ENCODE data around the gene TTC1. TPM values are rescaled to one million over a fixed set of nuclear protein-coding genes. Genes with fewer than 3 reads are reported as not detected.

The TTC1 gene
- polyA plus RNA-seq, 1 experiment: 23.2 TPM

- TF ChIP-seq CTCF (IDR thresholded peaks at IDR 0.05; ENCODE audit: insufficient read depth, low read depth, low read length): peak; percentile 69
- H3K4me3 ChIP-seq (ENCODE audit: low read depth, low read length): no peak overlapping the region
- POLR2A ChIA-PET: interaction anchor here (0.5 kb wide), 1 partner anchor 377 kb away, joined by 4 read pairs; no protein-coding TSS in a partner anchor
Measured at GRCh38 chr5:160021831-160022446, 13.0 kb downstream of the TTC1 start.

DNA sequence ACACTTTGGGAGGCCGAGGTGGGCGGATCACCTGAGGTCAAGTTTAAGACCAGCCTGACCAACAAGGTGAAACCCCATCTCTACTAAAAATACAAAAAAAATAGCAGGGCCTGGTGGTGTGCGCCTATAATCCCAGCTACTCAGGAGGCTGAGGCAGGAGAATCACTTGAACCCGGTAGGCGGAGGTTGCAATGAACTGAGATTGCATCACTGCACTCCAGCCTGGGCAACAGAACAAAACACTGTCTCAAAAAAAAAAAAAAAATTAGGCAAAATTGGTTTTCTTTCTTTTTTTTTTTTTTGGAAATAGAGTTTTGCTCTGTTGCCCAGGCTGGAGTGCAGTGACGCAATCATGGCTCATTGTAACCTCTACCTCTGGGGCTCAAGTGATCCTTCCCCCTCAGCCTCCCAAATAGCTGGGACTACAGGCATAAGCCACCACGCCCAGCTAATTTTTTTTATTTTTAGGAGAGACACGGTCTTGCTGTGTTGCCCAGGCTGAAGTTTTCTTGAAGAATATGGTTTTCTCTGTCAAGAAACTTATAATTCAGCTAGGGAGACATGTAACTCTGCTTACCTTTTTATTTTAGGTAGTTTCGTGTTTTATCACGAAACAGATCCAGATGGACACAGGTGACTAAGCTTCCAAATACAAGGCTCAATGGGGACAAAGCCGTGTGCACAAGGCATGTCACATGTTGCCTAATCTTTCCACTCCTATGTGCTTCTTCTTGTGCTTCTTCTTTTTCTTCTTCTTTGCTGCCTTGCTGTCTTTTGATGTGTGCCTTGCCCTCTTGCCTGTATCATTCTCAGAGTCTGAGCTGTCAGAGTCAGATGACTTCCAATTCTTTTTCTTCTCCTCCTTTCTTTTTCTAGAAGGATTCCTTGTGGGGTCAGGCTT is 14.3 kb downstream of the TTC1 start:
- no peak for TF ChIP-seq CTCF (IDR thresholded peaks at IDR 0.05; ENCODE audit: insufficient read depth, low read depth, low read length)
- CTCF ChIA-PET: interaction anchor here (1.4 to 12.6 kb wide), 6 partner anchors 14 to 367 kb away, joined by 4 to 193 read pairs (median 6); partner anchors contain the start of gene TTC1

More at GRCh38 chr5:160021831-160022446, 13.0 kb downstream of the TTC1 start:
- Histone ChIP-seq H3K36me3 (ENCODE audit: control insufficient read depth, insufficient read depth, low read length) (peaks cover 4% of the 10 kb centered on the region), H3K27me3 (ENCODE audit: control insufficient read depth, insufficient read depth, low read length) (no peaks in the 10 kb centered on the region)
- DNase-seq (ENCODE audit: low read depth): no peak
- CTCF ChIA-PET: interaction anchor here (0.6 to 12.6 kb wide), 30 partner anchors 9 to 705 kb away, joined by 3 to 193 read pairs (median 5); partner anchors contain the start of genes C1QTNF2 and TTC1

GRCh38 chr5:160023908-160024630 is 15.1 kb downstream of the TTC1 start:
- peaks cover 6% of the 10 kb centered on the region for H3K36me3 ChIP-seq (ENCODE audit: control insufficient read depth, insufficient read depth, low read length)
- no peak for DNase-seq (ENCODE audit: low read depth)
- ChIA-PET POLR2A (no interaction called here), CTCF (interaction anchor here (0.7 to 12.6 kb wide), 5 partner anchors 12 to 321 kb away, joined by 3 to 193 read pairs (median 4); partner anchors contain the start of gene TTC1)
- no peak for TF ChIP-seq CTCF (IDR thresholded peaks at IDR 0.05; ENCODE audit: insufficient read depth, low read depth, low read length)
- no peaks in the 10 kb centered on the region for H3K27me3 ChIP-seq (ENCODE audit: control insufficient read depth, insufficient read depth, low read length)
- H3K4me3 ChIP-seq (ENCODE audit: low read depth, low read length): no peak overlapping the region

More for the DNA sequence above, 14.3 kb downstream of the TTC1 start:
- no peak for DNase-seq (ENCODE audit: low read depth)
- peaks cover 4% of the 10 kb centered on the region for H3K36me3 ChIP-seq (ENCODE audit: control insufficient read depth, insufficient read depth, low read length)
- H3K4me3 ChIP-seq (ENCODE audit: low read depth, low read length): no peak overlapping the region
- POLR2A ChIA-PET: no interaction called here
- no peaks in the 10 kb centered on the region for H3K27me3 ChIP-seq (ENCODE audit: control insufficient read depth, insufficient read depth, low read length)

- no peak for DNase-seq (ENCODE audit: low read depth)
- H3K27me3 ChIP-seq (ENCODE audit: control insufficient read depth, insufficient read depth, low read length): no peaks in the 10 kb centered on the region
- POLR2A ChIA-PET: no interaction called here
- TF ChIP-seq CTCF (IDR thresholded peaks at IDR 0.05; ENCODE audit: insufficient read depth, low read depth, low read length): no peak
- H3K4me3 ChIP-seq (ENCODE audit: low read depth, low read length): no peak overlapping the region
- CTCF ChIA-PET: interaction anchor here (0.6 kb wide), 1 partner anchor 623 kb away, joined by 3 read pairs; no protein-coding TSS in a partner anchor
- H3K36me3 ChIP-seq (ENCODE audit: control insufficient read depth, insufficient read depth, low read length): peaks cover 4% of the 10 kb centered on the region
Measured at GRCh38 chr5:160029004-160029403, 20.1 kb downstream of the TTC1 start.

Data from BJ (cell line).